Measurements from ENCODE around the gene FMN1.

Gene FMN1

DNA sequence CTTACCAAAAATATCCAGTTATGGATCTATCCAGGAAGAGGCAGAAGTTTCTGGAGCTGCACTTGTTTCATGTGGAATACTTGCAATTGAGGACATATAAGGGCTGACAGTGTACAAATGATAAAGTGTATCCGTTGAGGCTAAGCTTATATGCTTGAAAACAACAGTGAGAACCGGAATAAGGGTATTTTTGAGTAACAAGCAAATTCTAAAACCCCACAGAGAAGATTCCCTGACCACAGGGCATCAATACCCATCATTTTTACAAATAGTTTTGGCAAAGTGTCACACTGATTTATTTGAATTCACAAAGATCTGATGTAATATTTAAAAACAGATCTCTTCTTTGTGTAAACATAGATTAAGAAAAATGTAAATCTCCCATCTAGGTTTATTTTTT is 208.4 kb downstream of the FMN1 start:
- no peak for DNase-seq (ENCODE audit: low spot score)
- TF ChIP-seq, protein P1, sequence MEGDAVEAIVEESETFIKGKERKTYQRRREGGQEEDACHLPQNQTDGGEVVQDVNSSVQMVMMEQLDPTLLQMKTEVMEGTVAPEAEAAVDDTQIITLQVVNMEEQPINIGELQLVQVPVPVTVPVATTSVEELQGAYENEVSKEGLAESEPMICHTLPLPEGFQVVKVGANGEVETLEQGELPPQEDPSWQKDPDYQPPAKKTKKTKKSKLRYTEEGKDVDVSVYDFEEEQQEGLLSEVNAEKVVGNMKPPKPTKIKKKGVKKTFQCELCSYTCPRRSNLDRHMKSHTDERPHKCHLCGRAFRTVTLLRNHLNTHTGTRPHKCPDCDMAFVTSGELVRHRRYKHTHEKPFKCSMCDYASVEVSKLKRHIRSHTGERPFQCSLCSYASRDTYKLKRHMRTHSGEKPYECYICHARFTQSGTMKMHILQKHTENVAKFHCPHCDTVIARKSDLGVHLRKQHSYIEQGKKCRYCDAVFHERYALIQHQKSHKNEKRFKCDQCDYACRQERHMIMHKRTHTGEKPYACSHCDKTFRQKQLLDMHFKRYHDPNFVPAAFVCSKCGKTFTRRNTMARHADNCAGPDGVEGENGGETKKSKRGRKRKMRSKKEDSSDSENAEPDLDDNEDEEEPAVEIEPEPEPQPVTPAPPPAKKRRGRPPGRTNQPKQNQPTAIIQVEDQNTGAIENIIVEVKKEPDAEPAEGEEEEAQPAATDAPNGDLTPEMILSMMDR (IDR thresholded peaks at IDR 0.05; ENCODE audit: borderline replicate concordance, control extremely low read depth, extremely low read depth, insufficient read depth, missing control alignments): no peak
- in situ Hi-C loops (cut with MboI; ENCODE audit: low sequenced_read_pairs, unreplicated experiment): loop anchor here (25.0 kb wide), 1 partner anchor 324 kb away; no protein-coding TSS in a partner anchor

DNA sequence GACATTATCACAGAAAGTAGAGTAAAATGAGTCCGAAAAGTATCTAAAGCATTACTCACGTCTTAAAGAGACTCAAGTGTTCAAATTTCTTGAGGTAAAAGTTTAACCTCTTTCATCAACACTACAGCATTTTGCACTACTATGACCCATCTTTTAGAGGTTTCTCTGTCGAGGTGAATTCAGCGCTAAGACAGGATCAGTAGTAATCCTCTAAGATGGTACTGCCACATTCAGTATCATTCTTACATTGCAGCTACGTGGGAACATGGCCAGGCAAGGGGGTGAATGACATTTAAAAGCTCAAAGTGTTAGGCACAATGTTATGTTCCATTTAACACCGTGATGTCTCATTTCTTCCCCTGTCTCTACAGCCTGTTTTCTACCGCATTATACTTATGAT is 210.8 kb downstream of the FMN1 start:
- TF ChIP-seq, protein P1 (IDR thresholded peaks at IDR 0.05; ENCODE audit: borderline replicate concordance, control extremely low read depth, extremely low read depth, insufficient read depth, missing control alignments): no peak
- in situ Hi-C loops (cut with MboI; ENCODE audit: low sequenced_read_pairs, unreplicated experiment): loop anchor here (25.0 kb wide), 1 partner anchor 321 kb away; no protein-coding TSS in a partner anchor
- no peak for DNase-seq (ENCODE audit: low spot score)

DNA sequence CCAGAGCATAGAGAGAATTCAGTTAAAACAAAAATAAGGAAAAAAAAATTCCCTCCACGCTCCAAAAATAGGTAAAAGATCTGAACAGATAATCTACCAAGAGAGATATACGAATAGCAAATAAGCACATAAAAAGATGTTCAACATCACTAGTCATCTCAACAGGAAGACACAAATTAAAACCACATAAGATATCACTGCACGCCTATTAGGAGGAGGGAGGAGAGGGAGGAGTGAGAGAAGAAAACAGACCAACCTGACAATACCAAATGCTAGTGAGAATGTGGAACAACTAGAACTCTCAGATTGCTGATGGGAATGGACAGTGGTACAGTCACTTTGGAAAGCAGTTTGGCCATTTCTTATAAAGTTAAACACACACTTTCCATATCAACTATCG is 212.5 kb downstream of the FMN1 start:
- DNase-seq (ENCODE audit: low spot score): no peak
- TF ChIP-seq, protein P1 (IDR thresholded peaks at IDR 0.05; ENCODE audit: borderline replicate concordance, control extremely low read depth, extremely low read depth, insufficient read depth, missing control alignments): no peak
- in situ Hi-C loops (cut with MboI; ENCODE audit: low sequenced_read_pairs, unreplicated experiment): loop anchor here (25.0 kb wide), 1 partner anchor 320 kb away; no protein-coding TSS in a partner anchor

DNA sequence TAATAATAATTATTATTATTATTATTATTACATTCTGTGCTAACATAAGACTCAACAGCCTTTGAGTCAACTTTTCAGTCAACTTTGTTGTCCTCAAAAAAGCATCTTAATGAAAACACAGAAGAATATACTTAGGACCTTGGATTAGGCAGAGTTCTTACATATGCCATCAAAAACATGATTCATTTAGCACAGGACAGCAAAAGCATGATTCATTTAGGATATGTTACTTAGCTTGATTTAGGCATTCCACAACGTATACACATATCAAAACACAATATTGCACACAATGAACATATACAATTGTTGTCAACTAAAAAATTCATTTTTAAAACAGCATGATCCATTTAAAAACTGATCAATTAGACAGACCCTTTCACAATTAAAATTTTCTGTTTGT is 213.0 kb downstream of the FMN1 start:
- TF ChIP-seq, protein P1 (IDR thresholded peaks at IDR 0.05; ENCODE audit: borderline replicate concordance, control extremely low read depth, extremely low read depth, insufficient read depth, missing control alignments): no peak
- no peak for DNase-seq (ENCODE audit: low spot score)
- in situ Hi-C loops (cut with MboI; ENCODE audit: low sequenced_read_pairs, unreplicated experiment): loop anchor here (25.0 kb wide), 1 partner anchor 319 kb away; no protein-coding TSS in a partner anchor

DNA sequence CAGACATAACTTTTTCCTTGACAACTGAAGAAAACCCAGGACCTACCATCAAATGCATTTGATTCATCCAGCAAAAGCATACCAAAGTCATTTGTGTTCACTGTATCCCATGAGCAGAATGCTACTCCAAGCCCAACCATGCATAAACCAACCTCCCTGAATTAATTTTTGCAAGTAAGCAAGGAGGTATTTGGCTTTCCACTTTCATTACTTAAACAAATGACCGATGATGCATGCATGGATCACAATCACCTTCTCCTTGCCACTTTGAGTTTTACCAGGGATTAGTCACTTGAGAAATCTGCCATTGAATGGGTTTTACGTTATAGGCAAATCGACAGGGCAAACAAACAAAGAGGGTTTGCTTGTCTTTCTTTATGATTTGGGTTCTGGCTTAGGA is 214.8 kb downstream of the FMN1 start:
- in situ Hi-C loops (cut with MboI; ENCODE audit: low sequenced_read_pairs, unreplicated experiment): loop anchor here (25.0 kb wide), 1 partner anchor 317 kb away; no protein-coding TSS in a partner anchor
- TF ChIP-seq, protein P1 (IDR thresholded peaks at IDR 0.05; ENCODE audit: borderline replicate concordance, control extremely low read depth, extremely low read depth, insufficient read depth, missing control alignments): no peak
- no peak for DNase-seq (ENCODE audit: low spot score)

DNA sequence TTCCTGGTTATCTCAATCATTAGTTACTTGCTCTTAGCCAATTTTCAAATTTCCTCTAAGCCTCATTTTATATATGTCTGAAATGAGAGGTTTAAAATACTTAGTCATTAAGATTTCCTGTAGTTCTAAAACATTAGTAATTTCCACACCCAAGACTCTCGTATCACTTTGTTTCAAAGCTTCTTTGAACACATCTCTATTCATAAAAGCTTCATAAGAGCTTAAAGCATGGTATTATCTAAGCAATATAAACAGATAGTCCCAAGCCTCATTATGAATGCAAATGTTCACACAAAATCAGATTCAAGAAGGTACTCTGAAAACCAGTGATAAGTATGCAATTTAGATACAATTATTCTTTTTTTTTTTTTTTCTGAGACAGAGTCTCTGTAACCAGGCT is 217.0 kb downstream of the FMN1 start:
- TF ChIP-seq, protein P1 (IDR thresholded peaks at IDR 0.05; ENCODE audit: borderline replicate concordance, control extremely low read depth, extremely low read depth, insufficient read depth, missing control alignments): no peak
- in situ Hi-C loops (cut with MboI; ENCODE audit: low sequenced_read_pairs, unreplicated experiment): loop anchor here (25.0 kb wide), 1 partner anchor 315 kb away; no protein-coding TSS in a partner anchor
- DNase-seq (ENCODE audit: low spot score): no peak
